HG02763 (cell line): Measurements from ENCODE around the gene ADIG.
"Not testable (repeated sequence)": the region's sequence is repeated elsewhere in the genome, so short reads cannot be mapped to it uniquely, and the experiment has no call there.

ENCODE experiments used
- ATAC-seq: cut with Tn5 transposase; IDR thresholded peaks from one replicate; pipeline ENCODE4 v1.9.1; 2021; ENCODE audit warnings: mild to moderate bottlenecking, moderate library complexity; ENCODE audit not compliant: unreplicated experiment

The ADIG gene

DNA sequence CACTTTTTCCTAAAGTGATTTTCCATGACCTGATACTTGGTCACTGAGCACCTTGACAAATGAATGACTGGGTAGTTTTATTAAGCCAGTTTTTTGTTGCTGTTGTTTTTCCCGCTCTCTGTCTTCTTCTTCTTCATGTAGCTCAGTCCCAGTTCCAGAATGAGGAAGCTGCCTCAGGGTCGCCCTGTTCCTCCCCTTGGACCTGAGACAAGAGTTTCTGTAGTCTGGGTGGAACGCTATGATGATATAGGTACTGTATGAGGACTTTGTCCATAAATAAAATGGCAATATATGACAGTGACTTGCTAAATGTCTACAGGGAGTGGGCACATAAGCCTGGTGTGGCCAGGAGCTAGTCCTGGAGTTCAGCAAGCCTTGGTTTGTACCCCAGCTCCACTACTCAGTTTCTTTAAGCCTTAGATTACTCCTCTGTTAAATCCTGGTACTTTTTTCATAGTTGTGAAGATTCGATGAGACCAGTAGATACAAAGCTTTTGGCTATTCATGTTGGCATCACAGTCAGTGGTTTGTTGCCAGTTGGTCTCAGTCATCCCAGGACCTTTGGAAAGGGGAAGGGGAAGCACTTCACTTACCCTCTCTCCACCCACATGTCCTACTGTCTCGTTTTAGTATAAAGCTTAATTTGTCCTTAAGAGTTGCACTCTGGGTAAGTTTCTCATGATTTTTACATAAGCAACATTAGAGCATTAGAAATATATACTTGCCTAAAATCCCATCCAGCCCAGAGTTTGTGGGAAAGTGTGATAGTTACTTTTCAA, 11.1 kb upstream of the ADIG start:
- ATAC-seq = no peak

DNA sequence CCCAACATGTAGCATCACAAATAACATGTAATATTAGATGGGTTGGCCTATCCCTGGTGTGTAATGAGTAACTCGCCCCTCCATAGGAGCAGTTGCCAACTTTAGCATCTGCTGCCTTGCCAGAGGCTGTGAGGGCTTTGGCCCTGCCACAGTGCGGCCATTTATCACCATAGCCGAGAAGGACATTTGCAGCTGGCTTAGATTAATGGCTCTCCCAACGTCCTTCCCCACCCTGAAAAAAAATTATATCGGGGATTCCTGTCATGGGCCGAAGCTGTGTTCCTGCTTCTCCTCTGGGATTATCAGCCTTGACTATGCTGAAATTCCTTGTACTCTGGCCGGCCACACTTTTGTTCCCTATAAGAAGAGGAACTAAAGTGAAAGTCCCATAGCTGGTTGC, 7.6 kb upstream of the ADIG start:
- ATAC-seq = no peak

DNA sequence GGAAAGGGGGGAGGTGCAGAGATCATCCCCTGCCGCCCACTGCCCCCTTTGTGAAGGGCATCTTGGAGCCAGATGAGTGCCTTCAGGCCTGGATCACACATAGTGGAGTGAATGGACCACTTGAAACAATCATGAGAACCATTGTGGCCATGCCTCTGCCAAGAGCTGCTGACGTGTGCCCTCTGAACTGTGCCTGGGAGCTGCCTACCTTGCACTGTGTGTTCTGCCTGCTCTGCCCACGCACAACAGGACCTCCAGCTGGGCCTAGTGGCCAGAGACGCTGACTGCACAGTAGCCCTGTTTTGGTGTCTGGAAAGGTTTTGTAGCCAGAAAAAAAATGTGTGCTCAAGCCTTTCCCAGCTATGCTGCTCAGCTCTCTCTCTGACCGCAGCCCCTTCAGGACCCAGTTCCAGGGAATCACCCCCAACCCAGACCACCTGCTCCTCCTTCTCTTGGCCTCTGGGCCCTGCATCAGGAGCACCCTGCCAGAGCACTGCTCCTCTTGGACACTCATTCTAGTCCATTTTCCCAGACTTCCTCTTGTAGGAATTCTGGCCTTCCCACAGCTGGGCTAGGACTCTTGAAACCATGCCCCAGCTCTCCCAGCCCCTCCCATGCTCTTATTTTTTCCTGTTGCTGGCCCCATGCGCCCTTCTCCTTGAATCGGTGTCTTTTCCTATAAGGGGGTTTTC, 1.6 kb upstream of the ADIG start:
- ATAC-seq = no peak

DNA sequence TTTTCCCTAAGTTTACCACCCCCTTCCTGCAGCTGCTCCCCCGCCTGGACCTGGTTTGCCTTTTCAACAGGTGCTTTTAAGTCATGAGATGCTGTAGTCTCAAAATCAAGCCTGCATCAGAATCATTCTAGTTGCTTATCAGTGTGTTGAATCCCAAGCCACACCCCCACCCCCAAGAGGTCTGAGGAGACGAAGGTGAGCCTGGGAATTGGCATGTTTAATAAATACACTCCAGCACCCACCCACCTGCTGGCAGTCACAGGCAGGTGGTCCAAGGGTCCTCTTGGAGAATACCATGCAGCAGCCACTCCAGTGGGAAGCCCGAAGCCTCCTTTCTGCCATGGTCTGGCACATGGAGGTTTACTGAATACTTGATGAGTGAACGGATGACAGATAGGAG, 1.1 kb upstream of the ADIG start:
- no peak for ATAC-seq

DNA sequence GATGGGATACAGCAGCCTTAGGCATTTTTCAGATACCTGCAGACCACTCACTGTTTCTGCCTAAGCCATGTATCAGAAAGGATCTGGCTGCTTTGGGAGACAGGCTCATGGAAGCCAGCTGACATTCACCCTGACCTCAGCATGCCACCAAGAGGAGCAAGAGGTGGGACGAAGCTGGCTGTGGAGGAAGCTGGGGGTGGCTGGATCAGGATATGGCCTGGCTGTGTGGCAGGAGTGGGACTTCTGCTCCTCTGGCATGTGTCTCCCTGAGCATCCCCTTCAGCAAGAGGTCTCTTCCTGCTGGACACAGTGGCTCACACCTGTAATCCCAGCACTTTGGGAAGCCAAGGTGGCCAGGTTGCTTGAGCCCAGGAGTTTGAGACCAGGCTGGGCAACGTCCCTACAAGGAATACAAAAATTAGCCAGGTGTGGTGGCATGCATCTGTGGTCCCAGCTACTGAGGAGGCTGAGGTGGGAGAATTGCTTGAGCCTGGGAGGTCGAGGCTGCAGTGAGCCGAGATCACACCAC, 897 bp downstream of the ADIG start:
- no peak for ATAC-seq

DNA sequence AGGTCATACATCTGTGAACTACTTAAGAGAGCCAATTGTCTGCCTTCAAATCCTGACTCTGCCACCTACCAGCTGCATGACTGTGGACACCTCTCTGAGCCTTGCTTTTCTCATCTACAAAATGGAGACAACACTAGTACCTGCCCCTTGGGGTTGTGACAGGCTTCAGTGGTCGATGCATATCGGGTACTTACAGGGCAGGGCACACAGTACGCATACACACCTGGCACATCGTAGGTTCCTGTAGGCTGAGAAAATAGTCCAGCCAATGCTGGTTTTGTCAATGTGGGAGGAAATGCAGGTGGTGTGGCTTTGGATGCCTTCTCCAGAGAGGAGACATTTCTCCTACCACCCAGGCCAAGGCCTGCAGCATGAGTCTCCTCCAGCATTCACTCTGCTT, 2.3 kb downstream of the ADIG start:
- no peak for ATAC-seq

DNA sequence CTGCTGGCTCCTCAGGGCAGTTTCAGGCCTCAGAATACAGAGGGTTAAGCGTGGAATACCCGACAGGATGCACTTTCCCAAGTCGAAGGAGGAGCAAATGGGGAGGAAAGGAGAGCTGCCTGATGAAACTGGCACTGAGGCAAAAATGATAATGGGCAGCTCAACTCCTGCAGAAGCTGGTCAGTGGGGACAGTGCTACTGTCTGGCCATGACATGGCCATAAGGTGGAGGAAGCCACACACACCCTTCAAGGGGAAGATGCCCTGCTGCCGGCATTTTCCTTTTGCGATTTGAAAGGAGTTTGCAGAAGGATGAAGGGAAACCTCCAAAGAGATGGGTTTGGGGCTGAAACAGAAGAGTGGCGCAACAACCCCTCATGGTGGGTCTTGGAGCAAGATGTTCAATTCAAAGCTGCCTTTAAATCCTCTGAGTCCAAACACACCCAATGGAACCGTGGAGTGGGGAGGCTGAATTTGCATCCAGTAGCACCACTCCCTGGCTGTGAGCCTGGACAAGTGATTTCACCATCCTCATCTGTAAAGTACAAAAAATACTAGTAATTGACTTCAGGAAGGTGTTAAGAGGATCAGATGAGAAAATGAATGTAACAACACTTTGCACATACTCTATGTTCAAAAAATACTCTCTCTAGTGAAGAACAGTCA, 3.2 kb downstream of the ADIG start:
- no peak for ATAC-seq

DNA sequence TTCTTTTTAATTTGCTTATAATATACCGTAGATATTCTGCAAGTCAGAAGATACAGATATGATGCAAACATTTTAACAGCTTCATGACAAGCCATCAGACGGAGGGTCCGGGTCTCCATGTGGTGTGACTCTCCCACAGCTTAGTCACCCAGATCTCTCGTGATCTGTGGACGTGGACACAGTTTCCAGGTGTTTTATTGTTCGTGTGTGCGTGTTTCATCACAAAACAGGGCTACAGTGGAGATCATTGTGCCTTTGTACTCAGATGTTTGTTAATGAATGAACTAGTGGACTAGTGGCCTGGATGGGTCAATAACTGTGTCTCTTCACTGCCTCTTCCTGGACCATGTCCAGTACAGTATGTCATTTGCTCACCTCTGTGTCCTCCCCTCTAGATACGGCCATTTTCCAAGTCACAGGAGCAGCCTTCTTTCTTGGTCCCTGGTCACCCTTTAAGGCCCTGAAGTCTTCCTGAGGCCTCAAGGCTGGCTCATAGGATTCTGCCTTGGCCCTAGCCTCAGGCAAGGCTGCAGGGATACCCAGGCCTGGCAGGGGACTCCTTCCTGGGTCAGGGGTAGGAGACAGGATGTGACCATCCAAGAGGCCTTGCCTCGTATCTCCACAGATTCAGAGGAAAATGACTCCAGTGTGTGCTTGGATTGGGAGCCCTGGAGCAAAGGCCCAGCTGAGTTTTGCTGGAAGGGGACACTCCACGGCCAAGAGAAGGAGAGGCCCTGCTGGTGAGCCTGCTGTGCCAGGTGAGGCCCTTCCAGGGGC, 4.6 kb downstream of the ADIG start:
- no peak for ATAC-seq

DNA sequence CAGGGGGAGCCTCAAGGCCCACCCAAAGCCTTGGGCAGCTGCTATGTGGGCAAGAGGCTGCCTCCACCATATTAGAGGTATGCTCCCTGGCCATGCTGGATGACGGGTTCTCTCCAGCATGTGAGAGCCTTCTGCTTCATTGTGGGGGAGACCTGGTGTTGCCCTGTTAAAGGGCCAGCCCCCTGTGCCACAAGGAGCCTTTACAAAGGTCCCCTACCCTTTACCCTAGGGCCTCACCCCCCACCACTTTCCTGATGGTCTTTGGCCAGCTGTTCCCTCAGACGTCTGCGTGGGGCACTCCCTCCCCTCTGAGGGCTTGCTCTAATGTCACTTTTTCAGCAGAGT, 5.2 kb downstream of the ADIG start:
- no peak for ATAC-seq

DNA sequence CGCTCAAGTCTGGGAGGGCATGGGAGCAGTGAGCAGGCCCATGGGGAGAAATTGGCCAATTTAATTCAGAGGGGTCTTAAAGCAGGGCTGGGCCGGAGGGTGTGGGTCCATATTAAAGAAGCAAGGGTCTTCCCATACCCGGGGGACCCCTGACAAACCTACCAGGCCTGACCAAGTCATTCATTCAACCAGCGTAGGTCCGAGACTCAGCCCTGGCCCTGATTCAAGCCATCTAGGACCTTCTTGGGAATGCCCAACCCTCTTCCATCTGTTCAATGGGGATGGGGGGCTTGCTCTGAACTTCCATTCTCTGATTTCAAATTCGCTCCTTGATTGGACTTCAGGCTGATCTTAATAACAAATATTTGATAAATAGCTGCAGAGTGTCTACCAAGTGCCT, 7.3 kb downstream of the ADIG start:
- ATAC-seq = no peak

DNA sequence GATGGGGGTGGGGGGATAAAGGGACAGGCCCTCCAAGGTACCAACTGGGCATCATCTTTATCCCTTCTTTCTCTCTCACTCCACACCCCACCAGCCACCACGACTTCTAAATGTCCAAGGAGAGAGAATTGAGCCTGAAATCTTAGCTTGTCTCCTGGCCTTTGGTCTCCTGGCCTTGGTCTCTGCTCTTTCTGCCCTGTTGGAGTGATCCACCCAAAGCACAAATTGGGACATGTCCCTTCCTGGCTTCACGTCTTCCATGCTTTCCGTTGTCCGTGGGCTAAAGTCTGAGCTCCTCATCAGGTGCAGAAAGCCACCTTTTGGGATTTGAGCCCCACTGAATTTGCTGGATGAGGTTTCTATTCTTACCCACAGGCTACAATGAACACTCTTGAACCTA, 8.4 kb downstream of the ADIG start:
- ATAC-seq = no peak

DNA sequence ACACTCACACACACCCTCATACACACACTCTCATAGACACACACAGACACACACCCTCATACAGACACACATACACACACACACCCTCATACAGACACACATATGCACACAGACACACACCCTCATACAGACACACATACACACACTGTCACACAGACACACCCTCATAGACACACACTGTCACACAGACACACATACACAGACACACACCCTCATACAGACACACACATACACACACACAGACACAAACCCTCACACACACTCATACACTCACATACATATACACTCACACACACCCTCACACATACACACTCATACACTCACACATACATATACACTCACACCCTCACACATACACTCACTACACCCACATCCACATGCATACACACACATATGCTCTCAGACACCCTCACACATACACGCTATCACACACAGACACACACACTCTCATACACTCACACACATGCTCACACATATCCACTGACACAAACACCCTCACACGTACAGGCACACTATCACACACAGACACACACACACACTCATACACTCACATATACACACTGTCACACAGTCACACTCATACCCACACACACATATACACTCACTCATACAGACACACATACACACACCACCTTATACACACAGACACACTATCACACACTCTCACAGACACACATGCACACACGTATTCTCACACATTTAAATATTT, 9.1 kb downstream of the ADIG start:
- no peak for ATAC-seq

DNA sequence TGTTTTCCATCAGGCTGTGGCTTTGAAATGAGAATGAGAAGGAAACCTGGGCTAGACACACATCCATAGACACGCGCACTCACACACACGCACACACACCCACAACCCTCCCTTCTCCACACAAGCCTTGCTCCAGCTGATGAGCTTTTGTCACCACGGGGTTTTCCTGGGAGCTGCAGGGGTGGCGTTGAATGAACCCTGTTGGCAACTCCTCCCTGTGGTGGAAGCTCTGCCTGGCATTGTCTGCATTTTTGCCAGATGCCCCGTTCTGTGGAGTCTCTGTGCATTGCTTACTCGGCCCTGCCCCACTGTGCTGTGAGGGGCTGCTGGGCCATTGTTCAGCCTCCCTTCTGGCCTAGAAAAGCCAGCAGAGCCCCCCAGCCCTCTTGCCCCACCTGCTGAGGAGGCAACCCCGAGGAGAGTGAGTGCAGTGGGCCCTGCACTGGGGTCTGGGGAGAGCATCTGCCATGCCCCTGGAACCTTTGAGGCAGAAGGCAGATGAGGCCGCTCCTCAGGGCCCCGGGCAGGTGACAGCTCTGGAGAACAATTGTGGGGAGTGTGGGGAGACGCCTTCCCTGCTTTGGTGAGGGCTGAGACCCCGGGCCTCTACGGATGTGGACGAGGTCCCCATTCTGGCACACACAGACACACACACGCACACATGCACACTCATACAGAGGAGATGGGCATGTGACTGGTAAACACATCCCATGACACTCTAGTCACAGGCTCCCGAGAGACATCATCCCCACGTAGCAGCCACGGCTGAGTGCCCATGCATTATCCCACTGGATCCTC, 9.9 kb downstream of the ADIG start:
- no peak for ATAC-seq

DNA sequence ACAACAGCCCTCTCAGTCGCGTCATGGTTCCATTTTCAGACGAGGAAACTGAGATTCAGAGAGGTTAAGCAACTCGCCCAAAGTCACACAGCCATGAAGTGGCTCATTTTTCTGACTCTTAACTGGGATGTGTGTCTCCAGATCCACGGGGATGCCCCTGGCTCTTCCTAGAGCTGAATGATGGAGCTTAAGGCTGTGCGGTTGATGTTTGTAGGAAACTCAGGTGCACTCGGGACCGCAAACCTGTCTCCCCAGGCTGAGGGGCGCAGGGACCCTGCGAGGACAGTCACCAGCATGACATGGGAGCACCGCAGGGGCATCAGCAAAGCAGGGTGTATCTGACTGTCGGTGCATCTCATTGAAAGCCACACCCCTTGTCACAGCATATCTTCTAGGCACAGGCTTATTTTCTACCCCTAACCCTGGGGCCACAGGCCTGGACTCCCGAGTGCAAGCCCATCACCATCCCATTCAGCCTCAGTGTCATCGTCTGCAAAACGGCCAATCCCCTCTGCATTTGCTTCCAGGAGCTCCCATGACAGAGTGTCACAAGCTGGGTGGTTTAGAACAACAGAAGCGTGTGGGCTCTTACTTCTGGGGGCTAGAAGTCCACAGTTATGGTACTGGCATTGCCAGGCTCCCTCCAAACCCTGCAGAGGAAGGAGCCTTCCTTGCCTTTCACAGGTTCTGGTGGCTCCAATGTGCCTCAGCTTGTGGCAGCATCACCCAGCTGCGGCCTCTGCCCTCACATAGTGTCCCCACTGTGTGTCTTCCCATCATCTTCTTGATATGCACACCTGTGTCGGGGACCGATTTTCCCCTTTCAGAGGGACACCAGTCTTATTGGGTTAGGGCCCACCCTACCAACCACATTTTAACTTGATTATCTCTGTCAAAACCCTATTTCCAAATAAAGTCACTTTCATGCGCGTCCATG, 10.7 kb downstream of the ADIG start:
- no peak for ATAC-seq

DNA sequence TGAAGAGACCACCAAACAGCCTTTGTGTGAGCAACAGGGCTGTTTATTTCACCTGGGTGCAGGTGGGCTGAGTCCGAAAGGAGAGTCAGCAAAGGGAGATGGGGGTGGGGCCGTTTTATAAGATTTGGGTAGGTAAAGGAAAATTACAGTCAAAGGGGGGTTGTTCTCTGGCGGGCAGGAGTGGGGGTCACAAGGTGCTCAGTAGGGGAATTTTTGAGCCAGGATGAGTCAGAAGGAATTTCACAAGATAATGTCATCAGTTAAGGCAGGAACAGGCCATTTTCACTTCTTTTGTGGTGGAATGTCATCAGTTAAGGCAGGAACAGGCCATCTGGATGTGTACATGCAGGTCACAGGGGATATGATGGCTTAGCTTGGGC, 11.4 kb downstream of the ADIG start:
- not testable (repeated sequence) for ATAC-seq

DNA sequence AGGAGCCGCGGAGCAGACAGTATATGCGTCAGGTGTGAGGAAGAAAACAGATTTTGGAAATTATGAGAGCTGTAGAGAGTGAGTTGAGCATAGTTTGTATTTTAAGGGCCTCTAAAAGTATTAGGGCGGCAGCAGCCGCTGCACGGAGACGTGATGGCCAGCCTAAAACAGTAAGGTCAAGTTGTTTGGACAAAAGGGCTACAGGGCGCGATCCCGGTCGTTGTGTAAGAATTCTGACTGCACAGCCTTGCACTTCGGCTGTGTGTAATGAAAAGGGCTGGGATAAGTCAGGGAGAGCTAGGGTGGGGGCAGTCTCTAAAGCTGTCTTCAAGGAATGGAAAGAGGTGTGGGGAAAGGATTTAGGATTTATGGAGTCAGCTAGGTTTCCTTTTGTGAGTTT, 13.3 kb downstream of the ADIG start:
- not testable (repeated sequence) for ATAC-seq

DNA sequence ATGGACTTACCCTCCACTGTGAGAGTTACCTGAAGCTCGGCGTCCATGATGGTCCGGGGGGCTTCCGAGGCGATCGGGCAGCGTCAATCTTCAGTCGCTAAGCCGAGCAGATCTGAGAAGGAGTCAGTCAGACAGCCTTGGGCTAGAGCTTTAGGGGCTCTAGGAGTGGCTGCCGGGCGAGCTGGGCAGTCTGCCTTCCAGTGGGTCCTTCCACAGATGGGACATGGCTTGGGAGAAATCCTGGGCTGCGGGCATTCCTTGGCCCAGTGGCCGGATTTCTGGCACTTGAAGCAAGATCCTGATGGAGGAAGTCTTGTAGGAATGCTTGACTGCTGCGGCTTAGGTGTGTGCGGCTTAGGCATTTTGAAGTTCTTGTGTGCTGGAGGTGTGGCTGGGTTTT, 14.9 kb downstream of the ADIG start:
- ATAC-seq = not testable (repeated sequence)

DNA sequence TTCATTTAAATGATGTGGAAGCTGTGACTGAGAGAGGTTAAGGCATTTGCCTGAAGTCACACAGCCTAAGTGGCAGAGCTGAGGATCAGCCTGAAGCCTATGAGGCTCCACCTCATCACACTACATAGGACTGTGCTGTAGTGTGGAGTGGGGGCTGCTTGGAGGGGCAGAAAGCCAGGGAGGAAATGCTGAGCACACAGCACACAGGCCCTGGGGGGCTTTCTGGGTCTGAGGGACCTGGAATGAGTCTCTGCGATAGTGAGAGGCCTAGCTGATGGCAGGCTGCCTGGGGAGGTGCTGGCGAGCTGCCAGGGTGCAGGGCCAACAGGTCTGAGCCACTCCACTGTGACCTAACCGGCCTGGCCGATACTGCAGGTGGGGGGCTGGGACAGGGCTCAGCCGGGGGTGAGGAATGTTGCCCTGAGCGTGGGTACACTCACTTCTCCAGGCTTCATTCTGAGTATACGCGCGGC, 18.4 kb downstream of the ADIG start:
- no peak for ATAC-seq

DNA sequence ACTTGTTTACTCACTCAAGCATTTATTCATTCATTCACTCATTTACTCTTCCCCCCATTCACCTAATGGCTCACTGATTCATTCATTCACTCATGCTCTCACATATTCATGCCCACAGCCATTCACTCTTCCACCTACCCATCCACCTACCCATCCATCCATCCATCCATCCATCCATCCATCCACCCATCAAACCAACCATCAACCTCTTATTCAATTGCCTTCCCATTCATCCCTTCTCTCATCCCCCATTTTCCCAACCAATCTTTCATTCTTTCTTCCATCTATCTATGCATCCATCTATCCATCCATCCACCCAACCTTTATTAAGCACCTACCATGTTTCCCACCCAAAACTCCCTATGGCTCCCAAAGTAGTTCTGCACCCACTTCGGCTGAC, 19.1 kb downstream of the ADIG start:
- ATAC-seq = no peak
